HTR-8/SVneo (cell line): ENCODE measurements around the gene ZNF41.

ENCODE experiments used
- DNase-seq: peaks from one replicate; pipeline ENCODE4 v3.0.0; 2011; ENCODE audit warnings: low spot score, mixed read lengths; ENCODE audit not compliant: insufficient read length
- FAIRE-seq: peaks from 2 replicates; lab custom pipeline; 2011; peaks lifted over from hg19 to GRCh38; lab: Jason Lieb, UNC

Gene ZNF41

DNA sequence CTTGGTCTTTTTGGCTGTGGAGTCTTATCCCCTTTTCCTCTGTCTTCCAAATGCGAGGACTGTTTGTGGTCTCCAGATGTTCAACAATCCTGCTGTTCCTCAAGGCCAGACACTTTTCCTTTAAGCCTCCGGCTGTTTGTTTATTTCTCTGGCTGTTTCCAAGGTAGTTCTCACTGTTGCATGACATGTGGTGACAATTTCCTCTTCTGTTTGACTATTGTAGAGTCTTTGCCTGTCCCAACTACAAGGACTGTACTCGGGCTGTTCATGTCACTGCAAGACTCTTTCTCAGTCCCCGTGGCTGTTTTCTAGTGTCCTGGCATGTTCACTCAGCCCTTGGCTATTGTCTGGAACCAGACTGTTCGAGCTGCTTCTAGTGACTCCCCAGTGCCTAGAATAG lies 62.1 kb downstream of the ZNF41 start:
- DNase-seq = no peak

DNA sequence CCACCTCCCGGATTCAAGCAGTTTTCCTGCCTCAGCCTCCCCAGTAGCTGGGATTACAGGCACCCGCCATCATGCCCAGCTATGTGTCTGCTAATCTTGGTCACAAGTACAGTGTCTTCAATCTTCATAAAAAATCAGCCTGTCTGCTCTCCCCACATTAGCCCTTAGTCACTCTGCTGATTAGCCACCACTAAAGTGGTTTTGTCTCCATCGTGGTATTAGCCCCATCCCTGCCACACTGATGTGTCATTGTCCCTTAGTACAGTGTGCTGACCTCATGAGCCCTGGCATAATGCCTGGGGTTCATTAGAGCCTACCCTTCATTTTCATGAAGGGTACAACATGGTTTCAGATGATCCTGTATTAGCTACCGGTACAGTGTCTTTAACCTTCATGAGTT lies 62.8 kb downstream of the ZNF41 start:
- FAIRE-seq (no peak), DNase-seq (no peak)

More for the DNA sequence above, 62.1 kb downstream of the ZNF41 start:
- FAIRE-seq = no peak

GRCh38 chrX:47413179-47413594 lies 69.8 kb downstream of the ZNF41 start:
- no peak for DNase-seq
- no peak for FAIRE-seq
